ENCODE results near the gene ZNF184. TPM values are rescaled to one million over a fixed set of nuclear protein-coding genes. Genes with fewer than 3 reads are reported as not detected.

ZNF184 gene
- total and polyA plus RNA-seq, 9 of the 15 experiments (the other 6 are each of a cell fraction or from before 2014, with no cell fraction given), result 7.6 to 22.2 (median 12.8) TPM

DNA sequence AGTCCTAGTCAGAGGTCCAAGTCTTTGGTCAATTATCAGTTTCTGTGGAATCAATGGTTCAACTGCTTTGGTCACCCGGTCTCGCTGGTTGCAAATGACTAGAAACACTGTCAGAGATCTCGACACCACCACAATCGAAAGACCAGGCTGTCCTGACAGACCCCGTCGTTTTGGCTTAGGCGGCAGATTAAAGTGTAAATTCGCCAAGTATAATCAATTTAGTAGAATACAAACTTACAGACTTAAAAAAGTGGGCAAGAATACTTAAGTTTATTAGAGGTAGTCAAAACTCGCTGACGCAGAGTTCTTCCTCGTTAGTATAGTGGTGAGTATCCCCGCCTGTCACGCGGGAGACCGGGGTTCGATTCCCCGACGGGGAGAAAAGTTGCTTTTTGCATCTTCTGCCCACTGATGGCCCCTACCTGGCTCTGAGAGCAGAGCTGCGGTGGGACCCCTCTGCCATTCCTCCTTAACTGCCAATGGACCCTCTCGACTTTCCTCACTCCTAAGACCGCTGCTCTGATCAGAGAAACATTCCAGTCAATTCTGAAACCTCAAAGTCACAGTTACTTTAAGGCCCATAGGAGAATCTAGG is 30.6 kb upstream of the ZNF184 start (continued):
- TF ChIP-seq ZBTB40 (IDR thresholded peaks at IDR 0.05) (peak; percentile 85), ZBTB40 (CRISPR knock-in tag; IDR thresholded peaks at IDR 0.05) (no peak), KLF10 (CRISPR knock-in tag; IDR thresholded peaks at IDR 0.05) (no peak), SRSF3 (IDR thresholded peaks at IDR 0.05; ENCODE audit: insufficient read depth, low read length) (no peak), DMBX1 (CRISPR knock-in tag; IDR thresholded peaks at IDR 0.05; ENCODE audit: borderline replicate concordance) (no peak), TCF7L2 (IDR thresholded peaks at IDR 0.05; ENCODE audit: low read depth, low read length) (no peak), SETDB1 (IDR thresholded peaks at IDR 0.05; ENCODE audit: low read length) (no peak), FOXK2 (conservative IDR thresholded peaks at IDR 0.05 in 1 of 2, IDR thresholded peaks at IDR 0.05 in 1 of 2; ENCODE audit: low read depth in 2 of 2) (no peak), SREBF2 (CRISPR knock-in tag; IDR thresholded peaks at IDR 0.05) (no peak), ZFP30 (CRISPR knock-in tag; IDR thresholded peaks at IDR 0.05; ENCODE audit: borderline replicate concordance) (no peak), SIRT6 (IDR thresholded peaks at IDR 0.05; ENCODE audit: low read depth, low read length) (no peak), MCM5 (IDR thresholded peaks at IDR 0.05; ENCODE audit: low read depth) (no peak), NR2C2 (CRISPR knock-in tag; IDR thresholded peaks at IDR 0.05) (no peak), NR2C2 (tag; IDR thresholded peaks at IDR 0.05) (0 out of 2 replicates have a peak, but pooled peaks have one; percentile 35), ZNF263 (CRISPR knock-in tag; IDR thresholded peaks at IDR 0.05; ENCODE audit: borderline replicate concordance) (0 out of 2 replicates have a peak, but pooled peaks have one; percentile 24), DLX4 (CRISPR knock-in tag; IDR thresholded peaks at IDR 0.05) (no peak), PREB (CRISPR knock-in tag; IDR thresholded peaks at IDR 0.05) (peak; percentile 90; the same call in 1 of the 2 replicates), JUND (IDR thresholded peaks at IDR 0.05; ENCODE audit: borderline replicate concordance, low read depth, low read length) (peak; percentile 70; the same call in 1 of the 2 replicates), JUND (tag; IDR thresholded peaks at IDR 0.05; ENCODE audit: borderline replicate concordance, low read depth, low read length) (no peak; the same call in 2 of the 3 replicates)

Data from K562 (cell line).